Mucosa of descending colon (tissue), 3 donors: ENCODE results near the gene ZBTB22. TPM values are rescaled to one million over a fixed set of nuclear protein-coding genes. Genes with fewer than 3 reads are reported as not detected.
A peak's percentile ranks its signal among the peaks of the same experiment; 100 is the strongest.
"Not testable (repeated sequence)": the region's sequence is repeated elsewhere in the genome, so short reads cannot be mapped to it uniquely, and the experiment has no call there.

Experiments
- ATAC-seq: fragments of 200-7000 bp; cut with Tn5 transposase; one replicate; pipeline ENCODE4 v1.9.1; 2020; ENCODE audit warnings: mild to moderate bottlenecking, moderate library complexity
- DNase-seq, 3 donors: peaks; one replicate each; pipeline ENCODE4 v3.0.0-alpha.2; 2020
- H3K36me3 ChIP-seq: fragments of 200-600 bp; one replicate; pipeline ENCODE4 v1.8.0; 2021; ENCODE audit warnings: low read depth, mild to moderate bottlenecking
- H3K4me1 ChIP-seq: fragments of 200-600 bp; one replicate; pipeline ENCODE4 v1.8.0; 2021; ENCODE audit warnings: low read depth, mild to moderate bottlenecking
- H3K4me3 ChIP-seq: fragments of 200-600 bp; one replicate; pipeline ENCODE4 v1.8.0; 2021; ENCODE audit warnings: mild to moderate bottlenecking
- H3K9me3 ChIP-seq: fragments of 200-600 bp; one replicate; pipeline ENCODE4 v1.8.0; 2021; ENCODE audit warnings: mild to moderate bottlenecking
- intact Hi-C, 2 donors: fragments of 100-400 bp; cut with DNase I in 1 of 2; cut with micrococcal nuclease in 1 of 2; formaldehyde crosslinking; loops; one replicate each; pipeline versions ENCODE4 v1.11.0 to v1.11.1; 2022; cut with DNase I, micrococcal nuclease
- total RNA-seq, 3 donors: library from RNA; stranded (reverse); fragmentation: NEBNext Ultra II Directional in 2 of 3; extraction: Animal tissue kit (Norgen Biotek cat#: 25700) in 2 of 3; gene quantifications; one replicate each; pipeline versions ENCODE4 v1.2.1 to v1.2.4, GENCODE V29; 2021 to 2023
- TF ChIP-seq, protein P1 (sequence below): fragments of 200-600 bp; IDR thresholded peaks from one replicate; pipeline ENCODE4 v1.8.0; 2022; ENCODE audit warnings: antibody characterized with exemption, mild to moderate bottlenecking
- donor health status: DM: no; HTN: no; CAD: no; lungs with moderate emphysema.
- donor health status: DM: no; HTN: no; CAD: no.
- donor health status: DM: no; HTN: yes; CAD: no.

Gene ZBTB22
- total RNA-seq, 3 donors from 2014 or later, result 18.5 to 23.7 (median 20.1) TPM

DNA sequence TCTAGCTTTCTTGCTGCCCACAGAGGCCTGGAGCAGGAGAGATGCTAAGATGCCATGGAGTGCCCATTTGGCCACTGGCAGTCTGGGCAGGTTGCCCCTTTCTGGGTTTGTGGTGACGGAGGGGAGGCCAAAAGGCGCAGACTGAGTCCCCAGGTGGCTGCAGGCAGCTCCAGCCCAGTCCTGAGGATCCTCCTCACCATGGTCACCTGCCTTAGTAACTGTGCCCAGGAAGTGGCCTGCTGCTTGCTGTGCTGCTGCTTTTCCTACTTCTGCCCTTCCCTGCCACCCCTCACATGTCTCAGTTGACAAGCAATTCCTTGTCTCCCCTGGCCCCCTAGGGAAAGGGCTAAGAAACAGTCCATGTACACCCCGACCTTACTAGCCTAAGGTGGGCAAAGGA lies 38.8 kb upstream of the ZBTB22 start:
- Histone ChIP-seq H3K4me1 (peaks cover 3% of the 10 kb centered on the region), H3K36me3 (no peaks in the 10 kb centered on the region), H3K9me3 (no peaks in the 10 kb centered on the region), H3K4me3 (no peak overlapping the region)
- DNase-seq (peak in 1 of 3 donors; percentile 42), ATAC-seq (peak; percentile 62)
- TF ChIP-seq, protein P1, sequence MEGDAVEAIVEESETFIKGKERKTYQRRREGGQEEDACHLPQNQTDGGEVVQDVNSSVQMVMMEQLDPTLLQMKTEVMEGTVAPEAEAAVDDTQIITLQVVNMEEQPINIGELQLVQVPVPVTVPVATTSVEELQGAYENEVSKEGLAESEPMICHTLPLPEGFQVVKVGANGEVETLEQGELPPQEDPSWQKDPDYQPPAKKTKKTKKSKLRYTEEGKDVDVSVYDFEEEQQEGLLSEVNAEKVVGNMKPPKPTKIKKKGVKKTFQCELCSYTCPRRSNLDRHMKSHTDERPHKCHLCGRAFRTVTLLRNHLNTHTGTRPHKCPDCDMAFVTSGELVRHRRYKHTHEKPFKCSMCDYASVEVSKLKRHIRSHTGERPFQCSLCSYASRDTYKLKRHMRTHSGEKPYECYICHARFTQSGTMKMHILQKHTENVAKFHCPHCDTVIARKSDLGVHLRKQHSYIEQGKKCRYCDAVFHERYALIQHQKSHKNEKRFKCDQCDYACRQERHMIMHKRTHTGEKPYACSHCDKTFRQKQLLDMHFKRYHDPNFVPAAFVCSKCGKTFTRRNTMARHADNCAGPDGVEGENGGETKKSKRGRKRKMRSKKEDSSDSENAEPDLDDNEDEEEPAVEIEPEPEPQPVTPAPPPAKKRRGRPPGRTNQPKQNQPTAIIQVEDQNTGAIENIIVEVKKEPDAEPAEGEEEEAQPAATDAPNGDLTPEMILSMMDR, result no peak
- intact Hi-C loops, result no loop called here

DNA sequence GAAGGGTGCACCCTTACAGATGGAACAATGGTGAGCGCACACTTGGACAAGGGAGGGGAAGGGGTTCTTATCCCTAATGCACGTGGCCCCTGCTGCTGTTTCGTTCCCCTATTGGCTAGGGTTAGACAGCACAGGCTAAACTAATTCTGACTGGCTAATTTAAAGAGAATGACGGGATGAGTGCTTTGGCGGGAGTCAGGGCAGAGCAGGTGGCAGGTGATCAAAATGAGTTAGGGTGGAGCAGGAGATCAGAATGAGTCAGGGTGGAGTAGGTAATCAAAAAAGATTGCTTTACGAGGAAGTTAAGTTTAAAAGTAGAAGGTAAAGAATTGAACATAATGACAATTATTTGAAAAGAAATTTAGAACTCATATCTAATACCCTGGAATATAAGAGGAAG lies 38.3 kb upstream of the ZBTB22 start:
- intact Hi-C loops, H3K9me3 ChIP-seq, H3K4me3 ChIP-seq, H3K36me3 ChIP-seq, H3K4me1 ChIP-seq: not testable (repeated sequence)
- DNase-seq (peak in 2 of 3 donors; percentile 39 to 62), ATAC-seq (peak; percentile 82)

DNA sequence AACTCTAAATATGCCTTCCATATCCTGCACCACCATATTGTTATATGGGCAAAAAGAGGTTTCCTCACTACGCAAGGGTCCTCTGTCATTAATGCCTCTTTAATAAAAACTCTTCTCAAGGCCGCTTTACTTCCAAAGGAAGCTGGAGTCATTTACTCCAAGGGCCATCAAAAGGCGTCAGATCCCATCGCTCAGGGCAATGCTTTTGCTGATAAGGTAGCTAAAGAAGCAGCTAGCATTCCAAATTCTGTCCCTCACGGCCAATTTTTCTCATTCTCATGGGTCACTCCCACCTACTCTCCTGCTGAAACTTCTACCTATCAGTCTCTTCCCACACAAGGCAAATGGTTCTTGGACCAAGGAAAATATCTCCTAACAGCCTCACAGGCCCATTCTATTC lies 30.3 kb upstream of the ZBTB22 start:
- Histone ChIP-seq H3K9me3 (no peaks in the 10 kb centered on the region), H3K4me1 (peaks cover 10% of the 10 kb centered on the region), H3K4me3 (no peak overlapping the region), H3K36me3 (no peaks in the 10 kb centered on the region)
- intact Hi-C loops, result no loop called here
- DNase-seq (no peak), ATAC-seq (no peak)
- TF ChIP-seq, protein P1, result no peak

GRCh38 chr6:33346972-33347371 lies 29.4 kb upstream of the ZBTB22 start:
- intact Hi-C loops, ATAC-seq, H3K9me3 ChIP-seq, H3K4me1 ChIP-seq, H3K36me3 ChIP-seq, H3K4me3 ChIP-seq, DNase-seq: not testable (repeated sequence)

GRCh38 chr6:33344701-33345697 lies 27.5 kb upstream of the ZBTB22 start:
- intact Hi-C loops, result no loop called here
- Histone ChIP-seq H3K9me3 (no peaks in the 10 kb centered on the region), H3K36me3 (no peaks in the 10 kb centered on the region), H3K4me1 (peaks cover 10% of the 10 kb centered on the region), H3K4me3 (no peak overlapping the region)
- TF ChIP-seq, protein P1, result peak; percentile 43
- ATAC-seq (peak; percentile 75), DNase-seq (peak; percentile 52 to 76 (median 71))

DNA sequence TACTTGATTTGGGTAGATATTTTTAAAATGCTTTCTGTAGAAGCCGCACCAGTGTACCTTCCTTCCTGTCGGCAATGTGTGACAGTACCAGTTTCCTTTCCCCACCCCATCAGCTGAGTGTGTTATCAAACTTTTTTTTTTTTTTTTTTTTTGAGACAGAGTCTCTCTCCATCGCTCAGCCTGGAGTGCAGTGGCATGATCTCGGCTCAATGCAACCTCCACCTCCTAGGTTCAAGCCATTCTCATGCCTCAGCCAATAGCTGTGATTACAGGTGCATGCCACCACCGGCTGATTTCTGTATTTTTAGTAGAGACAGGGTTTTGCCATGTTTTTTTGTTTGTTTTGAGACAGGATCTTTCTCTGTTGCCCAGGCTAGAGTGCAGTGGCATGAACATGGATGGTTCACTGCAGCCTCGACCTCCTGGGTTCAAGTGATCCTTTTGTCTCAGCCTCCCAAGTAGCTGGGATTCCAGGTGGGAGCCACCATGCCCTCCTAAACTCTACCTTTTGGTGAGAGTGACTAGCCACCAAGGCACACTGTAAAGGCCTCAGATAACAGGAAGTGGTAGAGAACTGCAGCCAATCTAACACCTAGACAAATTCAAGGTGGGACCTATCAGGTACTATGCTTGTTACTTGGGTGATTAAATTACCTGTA lies 26.5 kb upstream of the ZBTB22 start:
- H3K36me3 ChIP-seq, result no peaks in the 10 kb centered on the region
- no peak overlapping the region for H3K4me3 ChIP-seq
- H3K4me1 ChIP-seq, result peaks cover 10% of the 10 kb centered on the region
- DNase-seq (peak in 1 of 3 donors; percentile 30), ATAC-seq (peak; percentile 79)
- TF ChIP-seq, protein P1, result no peak
- intact Hi-C loops, result no loop called here
- no peaks in the 10 kb centered on the region for H3K9me3 ChIP-seq

DNA sequence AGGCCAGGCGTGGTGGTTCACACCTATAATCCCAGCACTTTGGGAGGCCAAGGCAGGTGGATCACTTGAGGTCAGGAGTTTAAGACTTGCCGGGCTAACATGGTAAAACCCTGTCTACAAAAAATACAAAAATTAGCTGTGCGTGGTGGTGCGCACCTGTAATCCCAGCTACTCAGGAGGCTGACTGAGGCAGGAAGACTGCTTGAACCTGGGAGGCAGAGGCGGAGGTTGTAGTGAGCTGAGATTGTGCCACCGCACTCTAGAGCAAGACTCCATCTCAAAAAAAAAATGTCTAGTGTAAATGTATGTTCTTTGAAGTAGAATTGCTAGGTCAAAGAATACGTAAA lies 26.0 kb upstream of the ZBTB22 start:
- intact Hi-C loops, ATAC-seq, DNase-seq, H3K4me1 ChIP-seq, H3K36me3 ChIP-seq, H3K4me3 ChIP-seq, H3K9me3 ChIP-seq: not testable (repeated sequence)
